ENCODE data around the gene TRIM28. TPM values are rescaled to one million over a fixed set of nuclear protein-coding genes. Genes with fewer than 3 reads are reported as not detected.

TRIM28 gene
- total RNA-seq, 1 donor from 2014 or later: 351 TPM

GRCh38 chr19:58515259-58515658 lies 28.6 kb upstream of the TRIM28 start:
- peaks cover 16% of the 10 kb centered on the region for H3K4me1 ChIP-seq (ENCODE audit: insufficient read depth, low read length)
- Mint-ChIP-seq H3K9me3 (ENCODE audit: unreplicated experiment) (no peaks in the 10 kb centered on the region), H3K4me1 (ENCODE audit: low read depth, unreplicated experiment) (peaks cover 21% of the 10 kb centered on the region), H3K27me3 (ENCODE audit: low read depth, unreplicated experiment) (no peaks in the 10 kb centered on the region), H3K4me3 (ENCODE audit: unreplicated experiment) (peak overlapping the region; percentile 70), H3K36me3 (ENCODE audit: low read depth, unreplicated experiment) (peaks cover 9% of the 10 kb centered on the region), H3K27ac (ENCODE audit: unreplicated experiment) (peak overlapping the region; percentile 95)
- peaks cover 2% of the 10 kb centered on the region for H3K36me3 ChIP-seq (ENCODE audit: insufficient read depth, low read length)
- H3K27me3 ChIP-seq (ENCODE audit: insufficient read depth, low read length): no peaks in the 10 kb centered on the region
- H4K20me1 ChIP-seq (ENCODE audit: insufficient read depth, low read length): peaks cover 23% of the 10 kb centered on the region
- no peak overlapping the region for H3K4me2 ChIP-seq (ENCODE audit: low read length)
- H3K79me2 ChIP-seq (ENCODE audit: insufficient read depth, low read length): peaks cover 47% of the 10 kb centered on the region
- no peaks in the 10 kb centered on the region for H3K9me3 ChIP-seq (ENCODE audit: insufficient read depth, low read depth, low read length)
- no peak overlapping the region for H3K9ac ChIP-seq (ENCODE audit: low read length)
- DNase-seq (ENCODE audit: low read depth): no peak
- H2AFZ ChIP-seq (ENCODE audit: low read depth, low read length): no peak overlapping the region
- TF ChIP-seq CTCF (IDR thresholded peaks at IDR 0.05; ENCODE audit: insufficient read depth, low read depth, low read length) (no peak), EZH2 (IDR thresholded peaks at IDR 0.05; ENCODE audit: insufficient read depth, low read length) (no peak)
- no peak overlapping the region for H3K27ac ChIP-seq (ENCODE audit: low read depth, low read length)
- FAIRE-seq: no peak
- no peak overlapping the region for H3K4me3 ChIP-seq (ENCODE audit: insufficient read depth, low read depth, low read length)

GRCh38 chr19:58516246-58516836 lies 27.5 kb upstream of the TRIM28 start:
- peaks cover 2% of the 10 kb centered on the region for H3K36me3 ChIP-seq (ENCODE audit: insufficient read depth, low read length)
- H3K9me3 ChIP-seq (ENCODE audit: insufficient read depth, low read depth, low read length): no peaks in the 10 kb centered on the region
- no peak overlapping the region for H3K4me2 ChIP-seq (ENCODE audit: low read length)
- H3K27ac ChIP-seq (ENCODE audit: low read depth, low read length): no peak overlapping the region
- H4K20me1 ChIP-seq (ENCODE audit: insufficient read depth, low read length): peaks cover 23% of the 10 kb centered on the region
- FAIRE-seq (no peak), DNase-seq (ENCODE audit: low read depth) (no peak)
- TF ChIP-seq EZH2 (IDR thresholded peaks at IDR 0.05; ENCODE audit: insufficient read depth, low read length) (no peak), CTCF (IDR thresholded peaks at IDR 0.05; ENCODE audit: insufficient read depth, low read depth, low read length) (no peak)
- Mint-ChIP-seq H3K9me3 (ENCODE audit: unreplicated experiment) (no peaks in the 10 kb centered on the region), H3K27me3 (ENCODE audit: low read depth, unreplicated experiment) (no peaks in the 10 kb centered on the region), H3K36me3 (ENCODE audit: low read depth, unreplicated experiment) (peaks cover 12% of the 10 kb centered on the region), H3K4me1 (ENCODE audit: low read depth, unreplicated experiment) (peaks cover 24% of the 10 kb centered on the region), H3K27ac (ENCODE audit: unreplicated experiment) (no peak overlapping the region), H3K4me3 (ENCODE audit: unreplicated experiment) (peak overlapping the region; percentile 70)
- peaks cover 47% of the 10 kb centered on the region for H3K79me2 ChIP-seq (ENCODE audit: insufficient read depth, low read length)
- no peak overlapping the region for H2AFZ ChIP-seq (ENCODE audit: low read depth, low read length)
- H3K27me3 ChIP-seq (ENCODE audit: insufficient read depth, low read length): no peaks in the 10 kb centered on the region
- H3K9ac ChIP-seq (ENCODE audit: low read length): no peak overlapping the region
- H3K4me1 ChIP-seq (ENCODE audit: insufficient read depth, low read length): peaks cover 16% of the 10 kb centered on the region
- H3K4me3 ChIP-seq (ENCODE audit: insufficient read depth, low read depth, low read length): no peak overlapping the region
